Mesendoderm (in vitro differentiated cells): ENCODE results near the gene KLK1.
"Not testable (repeated sequence)": the region's sequence is repeated elsewhere in the genome, so short reads cannot be mapped to it uniquely, and the experiment has no call there.

Experiments used
- DNase-seq: peaks from one replicate; pipeline ENCODE4 v3.0.0; 2013
- H2AK5ac ChIP-seq: 2 replicates; pipeline ENCODE4 v1.6.1; 2013; ENCODE audit warnings: low read length, inconsistent platforms
- H2BK120ac ChIP-seq: 2 replicates; pipeline ENCODE4 v1.6.1; 2013; ENCODE audit warnings: low read depth, mild to moderate bottlenecking, low read length, moderate library complexity, mixed read lengths
- H2BK15ac ChIP-seq: replicated peaks from 2 replicates; pipeline ENCODE4 v1.6.1; 2013; ENCODE audit warnings: low read depth, mild to moderate bottlenecking, moderate library complexity
- H2BK5ac ChIP-seq: 2 replicates; pipeline ENCODE4 v1.6.1; 2013; ENCODE audit warnings: low read length, inconsistent platforms
- H3K18ac ChIP-seq: 2 replicates; pipeline ENCODE4 v1.6.1; 2013; ENCODE audit warnings: mild to moderate bottlenecking, low read length, mixed read lengths
- H3K23ac ChIP-seq: one replicate; pipeline ENCODE4 v1.6.1; 2013; ENCODE audit warnings: low read length
- H3K27ac ChIP-seq: 2 replicates; pipeline ENCODE4 v1.5.1; 2013; ENCODE audit warnings: low read depth, mild to moderate bottlenecking, inconsistent platforms, low read length, moderate library complexity
- H3K27me3 ChIP-seq: 2 replicates; pipeline ENCODE4 v1.6.1; 2013; ENCODE audit warnings: low read length, control low read depth, mild to moderate bottlenecking, inconsistent platforms; ENCODE audit not compliant: insufficient read depth, poor library complexity
- H3K36me3 ChIP-seq: 2 replicates; pipeline ENCODE4 v1.6.1; 2013; ENCODE audit warnings: low read length, inconsistent platforms; ENCODE audit not compliant: control insufficient read depth, insufficient read depth
- H3K4ac ChIP-seq: one replicate; pipeline ENCODE4 v1.6.1; 2013; ENCODE audit warnings: low read depth, mild to moderate bottlenecking, low read length, moderate library complexity
- H3K4me1 ChIP-seq: 2 replicates; pipeline ENCODE4 v1.6.1; 2013; ENCODE audit warnings: low read depth, low read length, inconsistent platforms; ENCODE audit not compliant: control insufficient read depth
- H3K4me2 ChIP-seq: 2 replicates; pipeline ENCODE4 v1.6.1; 2013; ENCODE audit warnings: low read length
- H3K4me3 ChIP-seq: 2 replicates; pipeline ENCODE4 v1.5.1; 2013; ENCODE audit warnings: mild to moderate bottlenecking, low read length
- H3K56ac ChIP-seq: one replicate; pipeline ENCODE4 v1.6.1; 2013; ENCODE audit warnings: low read length
- H3K79me1 ChIP-seq: 2 replicates; pipeline ENCODE4 v1.6.1; 2013; ENCODE audit warnings: low read length, inconsistent platforms
- H3K79me2 ChIP-seq: 2 replicates; pipeline ENCODE4 v1.6.1; 2013; ENCODE audit warnings: mild to moderate bottlenecking, low read length; ENCODE audit not compliant: control insufficient read depth, insufficient read depth
- H3K9ac ChIP-seq: 2 replicates; pipeline ENCODE4 v1.6.1; 2013; ENCODE audit warnings: low read length, inconsistent platforms
- H4K5ac ChIP-seq: one replicate; pipeline ENCODE4 v1.6.1; 2013; ENCODE audit warnings: low read length
- H4K8ac ChIP-seq: one replicate; pipeline ENCODE4 v1.6.1; 2013; ENCODE audit warnings: low read depth, mild to moderate bottlenecking, control low read depth, low read length, moderate library complexity
- WGBS: extraction: QIAGEN DNeasy Blood & Tissue Kit; methylation state at CpG from one replicate; pipeline ENCODE4 v1.1.7; 2013; ENCODE audit warnings: low lambda C conversion rate, missing lambda C conversion rate; ENCODE audit not compliant: insufficient coverage; ENCODE audit errors: extremely low coverage; 5-methylcytosine and 5-hydroxymethylcytosine counted together

Gene KLK1

DNA sequence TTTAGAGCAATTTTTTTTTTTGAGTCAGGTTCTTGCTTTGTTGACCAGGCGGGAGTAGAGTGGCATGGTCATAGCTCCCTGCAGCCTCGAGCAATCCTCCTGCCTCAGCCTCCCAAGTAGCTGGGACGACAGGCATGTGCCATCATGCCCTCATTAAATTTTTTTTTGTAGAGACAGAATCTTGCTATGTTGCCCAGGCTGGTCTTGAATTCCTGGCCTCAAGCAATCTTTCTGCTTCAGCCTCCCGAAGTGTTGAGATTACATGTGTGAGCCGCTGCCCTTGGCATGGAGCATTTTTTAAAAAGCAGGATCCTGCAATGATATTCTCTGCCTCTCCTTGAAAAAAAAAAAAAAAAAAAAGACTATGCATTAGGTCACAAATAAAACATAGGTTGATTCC is 47.5 kb downstream of the KLK1 start:
- peaks cover 5% of the 10 kb centered on the region for H3K27me3 ChIP-seq
- H3K9ac ChIP-seq, result no peak overlapping the region
- no peak overlapping the region for H3K23ac ChIP-seq
- H3K36me3 ChIP-seq, result no peaks in the 10 kb centered on the region
- no peak overlapping the region for H4K8ac ChIP-seq
- H3K4ac ChIP-seq, result no peak overlapping the region
- H3K4me3 ChIP-seq, result no peak overlapping the region
- H3K79me2 ChIP-seq, result no peaks in the 10 kb centered on the region
- H2BK15ac ChIP-seq, result no peak overlapping the region
- H3K79me1 ChIP-seq, result no peaks in the 10 kb centered on the region
- no peak overlapping the region for H3K56ac ChIP-seq
- H3K4me1 ChIP-seq, result no peaks in the 10 kb centered on the region
- no CpG with 5 or more reads among the region's 5 CpGs for WGBS
- H2BK5ac ChIP-seq, result no peak overlapping the region
- H4K5ac ChIP-seq, result no peak overlapping the region
- H2BK120ac ChIP-seq, result no peak overlapping the region
- H3K4me2 ChIP-seq, result no peak overlapping the region
- no peak overlapping the region for H2AK5ac ChIP-seq
- H3K18ac ChIP-seq, result no peak overlapping the region
- no peak for DNase-seq
- H3K27ac ChIP-seq, result no peak overlapping the region

DNA sequence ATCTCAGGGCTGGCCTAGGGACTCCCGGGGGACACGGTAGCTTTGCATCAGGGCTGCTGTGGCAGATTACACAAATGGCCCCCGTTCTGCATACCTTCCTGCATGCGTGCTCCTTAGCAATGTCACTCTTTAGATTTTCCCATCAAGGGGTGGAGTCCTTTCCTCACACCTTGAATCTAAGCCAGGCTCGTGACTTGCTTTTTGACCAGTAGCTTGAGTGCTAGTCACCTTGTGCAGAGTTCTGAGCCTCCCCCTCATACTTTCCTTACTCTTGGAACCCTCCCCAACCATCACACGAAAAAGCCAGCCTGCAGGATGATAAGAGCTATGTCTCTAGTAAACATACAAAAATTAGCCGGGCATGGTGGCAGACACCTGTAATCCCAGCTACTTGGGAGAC is 50.1 kb downstream of the KLK1 start:
- H3K4me2 ChIP-seq, H3K79me2 ChIP-seq, H3K27ac ChIP-seq, H3K23ac ChIP-seq, H4K5ac ChIP-seq, H3K79me1 ChIP-seq, H3K4me3 ChIP-seq, H2AK5ac ChIP-seq, DNase-seq, H3K4ac ChIP-seq, H2BK5ac ChIP-seq, H3K27me3 ChIP-seq, H3K36me3 ChIP-seq, H2BK120ac ChIP-seq, H3K56ac ChIP-seq, H3K9ac ChIP-seq, H4K8ac ChIP-seq, H3K18ac ChIP-seq, H2BK15ac ChIP-seq, H3K4me1 ChIP-seq: not testable (repeated sequence)
- no CpG with 5 or more reads among the region's 7 CpGs for WGBS

DNA sequence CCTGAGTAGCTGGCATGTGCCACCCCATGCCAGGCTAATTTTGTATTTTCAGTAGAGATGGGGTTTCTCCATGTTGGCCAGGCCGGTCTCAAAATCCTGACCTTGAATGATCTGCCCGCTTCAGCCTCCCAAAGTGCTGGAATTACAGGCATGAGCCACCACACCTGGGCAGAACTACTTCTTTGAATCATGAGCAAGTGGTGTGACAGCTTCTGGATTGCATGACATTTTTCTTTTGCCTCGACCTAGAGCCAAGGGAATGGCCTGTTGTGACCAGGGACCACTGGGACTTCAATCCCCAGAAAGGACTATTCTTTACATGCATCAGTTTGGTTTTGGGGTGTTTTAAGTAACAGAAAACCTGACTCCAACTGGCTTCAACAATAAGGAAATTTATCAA is 50.7 kb downstream of the KLK1 start:
- not testable (repeated sequence) for H3K27me3 ChIP-seq, H2BK15ac ChIP-seq, H3K79me1 ChIP-seq, H3K9ac ChIP-seq, H3K4ac ChIP-seq, DNase-seq, H2AK5ac ChIP-seq, H3K36me3 ChIP-seq, H3K56ac ChIP-seq, H3K4me1 ChIP-seq, H3K79me2 ChIP-seq, H3K4me2 ChIP-seq, H4K5ac ChIP-seq, H3K4me3 ChIP-seq, H3K23ac ChIP-seq, H3K27ac ChIP-seq, H2BK120ac ChIP-seq, H3K18ac ChIP-seq, H4K8ac ChIP-seq, H2BK5ac ChIP-seq
- no CpG with 5 or more reads among the region's 3 CpGs for WGBS

DNA sequence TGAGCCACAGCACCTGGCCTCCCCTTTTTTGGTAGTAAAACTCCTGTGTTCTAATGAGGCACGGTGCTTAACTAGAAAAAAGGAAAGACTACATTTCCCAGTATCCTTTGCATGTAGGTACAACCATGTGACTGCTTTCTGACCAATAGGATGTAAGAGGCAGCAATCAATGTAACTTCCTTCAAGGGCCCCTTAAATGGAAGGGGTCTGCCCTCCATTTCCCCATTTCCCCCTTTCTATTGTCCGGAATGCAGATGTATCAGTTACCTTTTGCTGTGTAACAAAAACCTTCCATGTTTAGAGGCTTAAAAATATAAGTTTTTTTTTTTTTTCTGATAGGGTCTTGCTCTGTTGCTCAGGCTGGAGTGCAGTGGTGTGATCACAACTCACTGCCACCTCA is 51.1 kb downstream of the KLK1 start:
- Histone ChIP-seq H3K36me3 (no peaks in the 10 kb centered on the region), H3K4me2 (no peak overlapping the region), H3K27me3 (no peaks in the 10 kb centered on the region), H3K9ac (no peak overlapping the region), H3K4me1 (no peaks in the 10 kb centered on the region), H3K4ac (no peak overlapping the region), H3K27ac (no peak overlapping the region), H3K4me3 (no peak overlapping the region), H3K18ac (no peak overlapping the region), H4K8ac (no peak overlapping the region), H3K56ac (no peak overlapping the region), H2BK5ac (no peak overlapping the region), H4K5ac (no peak overlapping the region), H3K23ac (no peak overlapping the region), H3K79me2 (no peaks in the 10 kb centered on the region), H3K79me1 (no peaks in the 10 kb centered on the region), H2BK15ac (no peak overlapping the region), H2BK120ac (no peak overlapping the region), H2AK5ac (no peak overlapping the region)
- DNase-seq, result no peak
- no CpG with 5 or more reads among the region's 2 CpGs for WGBS

DNA sequence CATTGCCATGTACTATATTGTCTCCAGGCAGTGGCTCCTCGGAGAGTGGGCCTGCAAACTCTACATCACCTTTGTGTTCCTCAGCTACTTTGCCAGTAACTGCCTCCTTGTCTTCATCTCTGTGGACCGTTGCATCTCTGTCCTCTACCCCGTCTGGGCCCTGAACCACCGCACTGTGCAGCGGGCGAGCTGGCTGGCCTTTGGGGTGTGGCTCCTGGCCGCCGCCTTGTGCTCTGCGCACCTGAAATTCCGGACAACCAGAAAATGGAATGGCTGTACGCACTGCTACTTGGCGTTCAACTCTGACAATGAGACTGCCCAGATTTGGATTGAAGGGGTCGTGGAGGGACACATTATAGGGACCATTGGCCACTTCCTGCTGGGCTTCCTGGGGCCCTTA is 52.7 kb downstream of the KLK1 start:
- no peak overlapping the region for H3K56ac ChIP-seq

GRCh38 chr19:50770164-50770563 is 53.4 kb downstream of the KLK1 start, which contains the start of gene GPR32:
Gene GPR32 (plus strand): TSS chr19:50770464. CDS start chr19:50770601, 137 bp downstream.
- H4K5ac ChIP-seq, H2BK120ac ChIP-seq, H3K79me1 ChIP-seq, H2BK15ac ChIP-seq, H4K8ac ChIP-seq, H3K9ac ChIP-seq, H3K18ac ChIP-seq, H3K27me3 ChIP-seq, H3K23ac ChIP-seq, H3K4me2 ChIP-seq, H3K56ac ChIP-seq, H3K79me2 ChIP-seq, H3K4me1 ChIP-seq, H3K4ac ChIP-seq, H2BK5ac ChIP-seq, H3K36me3 ChIP-seq, DNase-seq, H3K4me3 ChIP-seq, H3K27ac ChIP-seq, H2AK5ac ChIP-seq: not testable (repeated sequence)
- WGBS, result no CpG with 5 or more reads among the region's 2 CpGs

More for the DNA sequence above, 52.7 kb downstream of the KLK1 start:
- H3K4me3 ChIP-seq, result no peak overlapping the region
- H3K4ac ChIP-seq, result no peak overlapping the region
- DNase-seq, result no peak
- WGBS, result no CpG with 5 or more reads among the region's 13 CpGs
- H3K36me3 ChIP-seq, result no peaks in the 10 kb centered on the region
- no peak overlapping the region for H3K18ac ChIP-seq
- H3K27me3 ChIP-seq, result no peaks in the 10 kb centered on the region
- H3K79me2 ChIP-seq, result no peaks in the 10 kb centered on the region
- no peak overlapping the region for H3K27ac ChIP-seq
- no peak overlapping the region for H4K8ac ChIP-seq
- no peak overlapping the region for H2AK5ac ChIP-seq
- no peak overlapping the region for H4K5ac ChIP-seq
- H2BK120ac ChIP-seq, result no peak overlapping the region
- no peak overlapping the region for H3K9ac ChIP-seq
- no peak overlapping the region for H2BK15ac ChIP-seq
- H3K79me1 ChIP-seq, result no peaks in the 10 kb centered on the region
- no peak overlapping the region for H3K23ac ChIP-seq
- H3K4me2 ChIP-seq, result no peak overlapping the region
- no peaks in the 10 kb centered on the region for H3K4me1 ChIP-seq
- no peak overlapping the region for H2BK5ac ChIP-seq
